Thyroid gland (tissue), 4 donors: Measurements from ENCODE around the gene HS6ST3. TPM values are rescaled to one million over a fixed set of nuclear protein-coding genes. Genes with fewer than 3 reads are reported as not detected.

Experiments used
- DNase-seq, 2 donors: peaks; one replicate each; pipeline ENCODE4 v3.0.0-alpha.2; 2019
- H3K27ac ChIP-seq, 3 donors: fragments of 200-600 bp; sonication (generic); 1 replicate in 2 of 3; 2 replicates in 1 of 3; pipeline ENCODE4 v1.5.1; 2016 to 2019; ENCODE audit warnings: mild to moderate bottlenecking in 1 of 3, moderate library complexity in 1 of 3
- H3K27me3 ChIP-seq: fragments of 200-600 bp; sonication (generic); one replicate; pipeline ENCODE4 v1.5.1; 2019
- H3K36me3 ChIP-seq, 2 donors: fragments of 200-600 bp; sonication (generic); one replicate each; pipeline ENCODE4 v1.5.1; 2016 to 2019
- H3K4me1 ChIP-seq, 2 donors: fragments of 200-600 bp; sonication (generic); one replicate each; pipeline ENCODE4 v1.5.1; 2017 to 2019
- H3K4me3 ChIP-seq, 3 donors: fragments of 200-600 bp; sonication (generic); replicated peaks in 1 of 3; 1 replicate in 2 of 3; 2 replicates in 1 of 3; pipeline ENCODE4 v1.5.1; 2016; ENCODE audit warnings: mild to moderate bottlenecking in 1 of 3
- H3K9me3 ChIP-seq: fragments of 200-600 bp; sonication (generic); one replicate; pipeline ENCODE4 v1.5.1; 2017
- POLR2A ChIP-seq, 2 donors: fragments of 450-650 bp; IDR thresholded peaks; one replicate each; pipeline ENCODE4 v1.6.1; 2017; ENCODE audit warnings: antibody characterized with exemption in 2 of 2, mild to moderate bottlenecking in 2 of 2, moderate library complexity in 1 of 2
- WGBS, 2 donors: methylation state at CpG; one replicate each; pipeline ENCODE4 v1.1.5; 2017; 5-methylcytosine and 5-hydroxymethylcytosine counted together
- intact Hi-C: fragments of 100-400 bp; cut with DNase I; formaldehyde crosslinking; loops from one replicate; pipeline ENCODE4 v1.15.1; 2023
- total RNA-seq, 4 donors: library from RNA; depleted of rRNA; stranded (reverse); fragments of >200 nt; gene quantifications; one replicate each; pipeline ENCODE4 v1.2.3, GENCODE V29; 2016
- TF ChIP-seq, protein P1 (sequence below), 6 experiments: fragments of 200-600 bp in 3 of 6; fragments of 450-650 bp in 3 of 6; sonication (generic) in 3 of 6; IDR thresholded peaks; one replicate each; pipeline ENCODE4 v1.5.1; 2016 to 2019; ENCODE audit warnings: antibody characterized with exemption in 6 of 6, mild to moderate bottlenecking in 2 of 6, inconsistent platforms in 1 of 6, moderate library complexity in 1 of 6

HS6ST3 gene
- total RNA-seq, 4 donors from 2014 or later: 2.0 to 5.8 (median 5.0) TPM

GRCh38 chr13:96544957-96545356 is 455.1 kb downstream of the HS6ST3 start:
- H3K4me3 ChIP-seq: no peak overlapping the region
- no peaks in the 10 kb centered on the region for H3K36me3 ChIP-seq
- DNase-seq: no peak
- no peak overlapping the region for H3K27ac ChIP-seq
- H3K27me3 ChIP-seq: no peaks in the 10 kb centered on the region
- intact Hi-C loops: no loop called here
- no peaks in the 10 kb centered on the region for H3K9me3 ChIP-seq
- no peak for TF ChIP-seq POLR2A (IDR thresholded peaks at IDR 0.05)
- TF ChIP-seq, protein P1, sequence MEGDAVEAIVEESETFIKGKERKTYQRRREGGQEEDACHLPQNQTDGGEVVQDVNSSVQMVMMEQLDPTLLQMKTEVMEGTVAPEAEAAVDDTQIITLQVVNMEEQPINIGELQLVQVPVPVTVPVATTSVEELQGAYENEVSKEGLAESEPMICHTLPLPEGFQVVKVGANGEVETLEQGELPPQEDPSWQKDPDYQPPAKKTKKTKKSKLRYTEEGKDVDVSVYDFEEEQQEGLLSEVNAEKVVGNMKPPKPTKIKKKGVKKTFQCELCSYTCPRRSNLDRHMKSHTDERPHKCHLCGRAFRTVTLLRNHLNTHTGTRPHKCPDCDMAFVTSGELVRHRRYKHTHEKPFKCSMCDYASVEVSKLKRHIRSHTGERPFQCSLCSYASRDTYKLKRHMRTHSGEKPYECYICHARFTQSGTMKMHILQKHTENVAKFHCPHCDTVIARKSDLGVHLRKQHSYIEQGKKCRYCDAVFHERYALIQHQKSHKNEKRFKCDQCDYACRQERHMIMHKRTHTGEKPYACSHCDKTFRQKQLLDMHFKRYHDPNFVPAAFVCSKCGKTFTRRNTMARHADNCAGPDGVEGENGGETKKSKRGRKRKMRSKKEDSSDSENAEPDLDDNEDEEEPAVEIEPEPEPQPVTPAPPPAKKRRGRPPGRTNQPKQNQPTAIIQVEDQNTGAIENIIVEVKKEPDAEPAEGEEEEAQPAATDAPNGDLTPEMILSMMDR (IDR thresholded peaks at IDR 0.05): no peak
- WGBS, 2 donors: 86 to 90% methylated on average over 2 of the region's 2 CpGs
- no peaks in the 10 kb centered on the region for H3K4me1 ChIP-seq

DNA sequence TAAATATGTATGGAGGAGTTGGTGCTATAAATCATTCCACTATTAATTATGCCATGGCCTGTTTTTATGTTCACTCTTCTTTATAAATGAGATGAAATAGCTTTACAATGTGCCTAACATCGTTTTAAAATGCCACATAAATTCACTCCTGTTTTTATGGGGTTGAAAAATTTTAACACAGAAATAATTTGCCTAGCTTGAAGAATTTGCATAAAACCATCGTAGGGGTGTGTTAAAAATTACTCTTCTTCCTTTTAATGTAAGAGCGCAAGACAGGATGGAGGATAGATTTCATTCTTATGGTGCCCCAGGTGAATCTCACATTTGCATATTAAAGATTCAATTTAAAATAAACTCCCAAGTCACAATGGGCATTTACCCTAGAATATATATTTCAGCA is 456.6 kb downstream of the HS6ST3 start:
- Histone ChIP-seq H3K4me1 (no peaks in the 10 kb centered on the region), H3K36me3 (no peaks in the 10 kb centered on the region), H3K4me3 (no peak overlapping the region), H3K27ac (no peak overlapping the region), H3K27me3 (no peaks in the 10 kb centered on the region), H3K9me3 (no peaks in the 10 kb centered on the region)
- intact Hi-C loops: no loop called here
- TF ChIP-seq, protein P1 (IDR thresholded peaks at IDR 0.05): no peak
- TF ChIP-seq POLR2A (IDR thresholded peaks at IDR 0.05): no peak
- 91 to 92% methylated on average over 3 of the region's 3 CpGs for WGBS, 2 donors
- no peak for DNase-seq

- intact Hi-C loops: no loop called here
- H3K4me3 ChIP-seq: no peak overlapping the region
- H3K4me1 ChIP-seq: no peaks in the 10 kb centered on the region
- no peaks in the 10 kb centered on the region for H3K27me3 ChIP-seq
- peak; percentile 29 to 41 for DNase-seq
- TF ChIP-seq POLR2A (IDR thresholded peaks at IDR 0.05): no peak
- TF ChIP-seq, protein P1 (IDR thresholded peaks at IDR 0.05): no peak
- H3K9me3 ChIP-seq: no peaks in the 10 kb centered on the region
- WGBS, 2 donors: 10 to 13% methylated on average over 5 of the region's 5 CpGs
- H3K36me3 ChIP-seq: no peaks in the 10 kb centered on the region
- no peak overlapping the region for H3K27ac ChIP-seq
Observed at GRCh38 chr13:96551546-96551945, 461.6 kb downstream of the HS6ST3 start.

GRCh38 chr13:96552559-96552958 is 462.7 kb downstream of the HS6ST3 start:
- no peaks in the 10 kb centered on the region for H3K36me3 ChIP-seq
- intact Hi-C loops: no loop called here
- WGBS, 2 donors: 100% methylated on average over 2 of the region's 2 CpGs

DNA sequence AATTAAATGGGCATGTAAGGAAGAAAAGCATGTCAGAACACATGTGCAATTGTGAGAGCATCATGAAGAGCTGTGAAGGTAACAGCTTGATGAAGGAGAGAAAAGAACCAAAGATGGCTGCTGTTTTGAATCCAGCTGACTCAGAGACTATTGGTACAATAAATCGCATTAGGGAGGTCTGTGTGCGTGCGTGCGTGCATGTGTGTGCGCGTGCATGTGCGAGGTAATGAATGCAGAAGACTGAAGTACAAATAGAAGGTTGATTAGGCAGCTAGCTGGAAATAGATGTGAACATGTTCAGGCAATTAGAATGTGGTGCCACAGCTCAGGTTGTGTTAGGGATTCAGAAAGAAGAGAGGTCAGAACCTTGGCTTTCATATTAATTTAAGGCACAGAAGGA is 463.9 kb downstream of the HS6ST3 start:
- Histone ChIP-seq H3K4me3 (no peak overlapping the region), H3K36me3 (no peaks in the 10 kb centered on the region), H3K9me3 (no peaks in the 10 kb centered on the region), H3K27ac (no peak overlapping the region), H3K4me1 (no peaks in the 10 kb centered on the region), H3K27me3 (no peaks in the 10 kb centered on the region)
- intact Hi-C loops: no loop called here
- 95 to 97% methylated on average over 7 of the region's 7 CpGs for WGBS, 2 donors
- DNase-seq: no peak
- TF ChIP-seq, protein P1 (IDR thresholded peaks at IDR 0.05): no peak
- TF ChIP-seq POLR2A (IDR thresholded peaks at IDR 0.05): no peak

More at GRCh38 chr13:96552559-96552958, 462.7 kb downstream of the HS6ST3 start:
- Histone ChIP-seq H3K4me3 (no peak overlapping the region), H3K27ac (no peak overlapping the region), H3K9me3 (no peaks in the 10 kb centered on the region), H3K4me1 (no peaks in the 10 kb centered on the region), H3K27me3 (no peaks in the 10 kb centered on the region)
- TF ChIP-seq, protein P1 (IDR thresholded peaks at IDR 0.05): no peak
- DNase-seq: no peak
